Loucy (cell line): ENCODE data around the gene CYP4V2.

ENCODE experiments used
- CTCF ChIP-seq: fragments of 200-600 bp; sonication (generic); conservative IDR thresholded peaks from 2 replicates; pipeline ENCODE4 v1.5.1; 2014; ENCODE audit warnings: mild to moderate bottlenecking, antibody characterized with exemption, low read length
- EZH2phosphoT487 ChIP-seq: fragments of 200-600 bp; IDR thresholded peaks from 2 replicates; pipeline ENCODE4 v1.6.1; 2018; ENCODE audit warnings: antibody characterized with exemption, mild to moderate bottlenecking, moderate library complexity, borderline replicate concordance

- TF ChIP-seq CTCF, result no peak
- no peak for TF ChIP-seq EZH2phosphoT487
Measured at GRCh38 chr4:186227744-186228513, 36.6 kb downstream of the CYP4V2 start.
